ENCODE data around the gene CCDC192.

The CCDC192 gene

DNA sequence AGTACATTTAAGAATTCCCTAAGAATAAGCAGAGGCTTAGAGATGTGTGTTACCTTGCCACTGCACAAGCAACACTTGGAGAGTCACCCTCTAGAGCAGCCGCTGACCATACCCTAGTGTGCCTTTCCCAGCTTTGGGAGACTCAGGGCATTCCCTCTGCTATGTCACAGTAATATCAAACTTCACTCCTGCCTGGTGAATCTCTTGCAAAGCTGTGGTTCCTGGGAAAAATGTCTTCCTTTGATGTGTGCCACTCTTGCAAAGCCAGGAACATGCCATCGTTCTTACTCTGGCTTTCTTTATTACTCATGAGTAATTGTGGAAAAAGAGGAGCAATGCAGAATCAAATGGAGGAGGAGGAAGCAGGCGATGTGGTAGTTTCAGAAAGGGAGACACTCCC, 173.2 kb downstream of the CCDC192 start:
- Histone ChIP-seq H3K4me2 (ENCODE audit: low read depth, low read length, poor library complexity, severe bottlenecking) (no peak overlapping the region), H3K27me3 (ENCODE audit: insufficient read depth, low read length, poor library complexity, severe bottlenecking) (no peaks in the 10 kb centered on the region), H3F3A (ENCODE audit: low read depth) (no peaks in the 10 kb centered on the region), H3K9ac (ENCODE audit: low read depth, low read length, poor library complexity, severe bottlenecking) (no peak overlapping the region), H2AFZ (ENCODE audit: low read length) (no peak overlapping the region), H3K79me2 (ENCODE audit: insufficient read depth, low read length) (no peaks in the 10 kb centered on the region), H3K4me3 (ENCODE audit: low read length, poor library complexity, severe bottlenecking) (no peak overlapping the region), H3K4me1 (ENCODE audit: insufficient read depth, low read length, poor library complexity, severe bottlenecking) (no peaks in the 10 kb centered on the region), H3K36me3 (ENCODE audit: insufficient read depth, low read length) (no peaks in the 10 kb centered on the region), H3K9me2 (replicated peaks; ENCODE audit: low read depth, low read length) (no peaks in the 10 kb centered on the region), H4K20me1 (ENCODE audit: insufficient read depth, low read length, poor library complexity, severe bottlenecking) (no peaks in the 10 kb centered on the region), H3K9me3 (ENCODE audit: insufficient read depth, low read depth, low read length) (no peaks in the 10 kb centered on the region)
- no peak for TF ChIP-seq EZH2phosphoT487 (IDR thresholded peaks at IDR 0.05; ENCODE audit: borderline replicate concordance)
- TF ChIP-seq, protein P1, sequence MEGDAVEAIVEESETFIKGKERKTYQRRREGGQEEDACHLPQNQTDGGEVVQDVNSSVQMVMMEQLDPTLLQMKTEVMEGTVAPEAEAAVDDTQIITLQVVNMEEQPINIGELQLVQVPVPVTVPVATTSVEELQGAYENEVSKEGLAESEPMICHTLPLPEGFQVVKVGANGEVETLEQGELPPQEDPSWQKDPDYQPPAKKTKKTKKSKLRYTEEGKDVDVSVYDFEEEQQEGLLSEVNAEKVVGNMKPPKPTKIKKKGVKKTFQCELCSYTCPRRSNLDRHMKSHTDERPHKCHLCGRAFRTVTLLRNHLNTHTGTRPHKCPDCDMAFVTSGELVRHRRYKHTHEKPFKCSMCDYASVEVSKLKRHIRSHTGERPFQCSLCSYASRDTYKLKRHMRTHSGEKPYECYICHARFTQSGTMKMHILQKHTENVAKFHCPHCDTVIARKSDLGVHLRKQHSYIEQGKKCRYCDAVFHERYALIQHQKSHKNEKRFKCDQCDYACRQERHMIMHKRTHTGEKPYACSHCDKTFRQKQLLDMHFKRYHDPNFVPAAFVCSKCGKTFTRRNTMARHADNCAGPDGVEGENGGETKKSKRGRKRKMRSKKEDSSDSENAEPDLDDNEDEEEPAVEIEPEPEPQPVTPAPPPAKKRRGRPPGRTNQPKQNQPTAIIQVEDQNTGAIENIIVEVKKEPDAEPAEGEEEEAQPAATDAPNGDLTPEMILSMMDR (conservative IDR thresholded peaks at IDR 0.05; ENCODE audit: low read length), result no peak

- no peak overlapping the region for H3K4me2 ChIP-seq (ENCODE audit: low read depth, low read length, poor library complexity, severe bottlenecking)
- no peak overlapping the region for H2AFZ ChIP-seq (ENCODE audit: low read length)
Measured at GRCh38 chr5:127878174-127878750, 175.1 kb downstream of the CCDC192 start.

DNA sequence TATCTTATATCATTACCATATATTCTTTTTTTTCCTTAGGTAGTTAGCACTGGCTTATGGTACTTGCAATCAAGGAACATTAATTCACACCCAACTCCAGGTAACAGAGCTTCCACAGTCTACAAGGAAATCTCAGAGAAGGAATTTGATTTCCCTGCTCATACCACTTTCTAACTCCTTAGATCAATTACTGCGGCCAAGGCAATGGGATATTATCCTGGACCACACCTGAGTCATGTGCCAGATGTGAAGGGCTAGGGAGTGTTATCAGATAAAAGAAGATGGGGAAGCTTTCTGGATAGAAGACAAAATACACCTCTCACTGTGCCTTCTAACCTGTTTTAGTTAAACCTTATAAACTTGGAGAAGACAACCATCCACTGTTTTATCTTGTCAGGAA, 181.2 kb downstream of the CCDC192 start:
- Histone ChIP-seq H2AFZ (ENCODE audit: low read length) (no peak overlapping the region), H3K4me2 (ENCODE audit: low read depth, low read length, poor library complexity, severe bottlenecking) (no peak overlapping the region), H3K4me3 (ENCODE audit: low read length, poor library complexity, severe bottlenecking) (no peak overlapping the region), H3K9me3 (ENCODE audit: insufficient read depth, low read depth, low read length) (no peaks in the 10 kb centered on the region), H3K79me2 (ENCODE audit: insufficient read depth, low read length) (no peaks in the 10 kb centered on the region), H3K4me1 (ENCODE audit: insufficient read depth, low read length, poor library complexity, severe bottlenecking) (no peaks in the 10 kb centered on the region), H3K27me3 (ENCODE audit: insufficient read depth, low read length, poor library complexity, severe bottlenecking) (no peaks in the 10 kb centered on the region), H3K9ac (ENCODE audit: low read depth, low read length, poor library complexity, severe bottlenecking) (no peak overlapping the region), H4K20me1 (ENCODE audit: insufficient read depth, low read length, poor library complexity, severe bottlenecking) (no peaks in the 10 kb centered on the region), H3K9me2 (replicated peaks; ENCODE audit: low read depth, low read length) (no peaks in the 10 kb centered on the region), H3F3A (ENCODE audit: low read depth) (no peaks in the 10 kb centered on the region), H3K36me3 (ENCODE audit: insufficient read depth, low read length) (no peaks in the 10 kb centered on the region)
- TF ChIP-seq EZH2phosphoT487 (IDR thresholded peaks at IDR 0.05; ENCODE audit: borderline replicate concordance), result no peak
- TF ChIP-seq, protein P1 (conservative IDR thresholded peaks at IDR 0.05; ENCODE audit: low read length), result no peak

More at GRCh38 chr5:127878174-127878750, 175.1 kb downstream of the CCDC192 start:
- H3K4me3 ChIP-seq (ENCODE audit: low read length, poor library complexity, severe bottlenecking), result no peak overlapping the region
- no peaks in the 10 kb centered on the region for H3K9me2 ChIP-seq (replicated peaks; ENCODE audit: low read depth, low read length)
- H4K20me1 ChIP-seq (ENCODE audit: insufficient read depth, low read length, poor library complexity, severe bottlenecking), result no peaks in the 10 kb centered on the region
- no peaks in the 10 kb centered on the region for H3K9me3 ChIP-seq (ENCODE audit: insufficient read depth, low read depth, low read length)
- no peaks in the 10 kb centered on the region for H3K79me2 ChIP-seq (ENCODE audit: insufficient read depth, low read length)
- TF ChIP-seq, protein P1 (conservative IDR thresholded peaks at IDR 0.05; ENCODE audit: low read length), result peak; percentile 48
- TF ChIP-seq EZH2phosphoT487 (IDR thresholded peaks at IDR 0.05; ENCODE audit: borderline replicate concordance), result no peak
- no peaks in the 10 kb centered on the region for H3K27me3 ChIP-seq (ENCODE audit: insufficient read depth, low read length, poor library complexity, severe bottlenecking)
- no peaks in the 10 kb centered on the region for H3K4me1 ChIP-seq (ENCODE audit: insufficient read depth, low read length, poor library complexity, severe bottlenecking)
- H3K9ac ChIP-seq (ENCODE audit: low read depth, low read length, poor library complexity, severe bottlenecking), result no peak overlapping the region
- H3F3A ChIP-seq (ENCODE audit: low read depth), result no peaks in the 10 kb centered on the region
- H3K36me3 ChIP-seq (ENCODE audit: insufficient read depth, low read length), result no peaks in the 10 kb centered on the region

All from Loucy (cell line).